ENCODE results near the gene FRAS1. TPM values are rescaled to one million over a fixed set of nuclear protein-coding genes. Genes with fewer than 3 reads are reported as not detected.

Gene FRAS1
- total and polyA plus RNA-seq, 2 donors (not counting 3 experiments of a cell fraction or from before 2014, with no cell fraction given): 1.4 to 3.6 TPM

DNA sequence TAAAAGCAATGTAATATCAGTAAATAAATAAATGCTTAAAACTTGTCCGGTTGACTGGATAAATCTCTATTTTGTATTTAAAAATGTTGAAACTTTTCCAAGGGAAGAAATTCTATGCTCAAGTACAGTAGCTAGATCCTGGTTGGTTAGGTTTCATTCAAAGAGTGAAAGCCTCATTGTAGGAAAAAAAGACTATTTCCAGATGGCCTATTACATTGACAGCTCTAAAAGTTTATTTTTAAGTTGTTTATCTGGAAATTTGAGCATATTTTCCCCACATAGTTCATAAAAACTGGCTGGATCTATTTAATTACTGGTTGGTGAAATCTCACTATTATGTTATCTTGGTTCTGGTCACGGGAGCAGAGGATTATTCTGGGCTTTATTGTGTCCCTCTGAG, 38.0 kb downstream of the FRAS1 start:
- ChIA-PET CTCF (no interaction called here), POLR2A (no interaction called here)
- H3K4me1 ChIP-seq (ENCODE audit: control insufficient read depth, extremely low read depth, insufficient read depth, low read length): no peaks in the 10 kb centered on the region
- BruUV-seq (replicated peaks): no TSS peak
- no peak overlapping the region for H3K27ac ChIP-seq (ENCODE audit: insufficient read depth, low read depth, low read length)
- no peak overlapping the region for H3K4me3 ChIP-seq (replicated peaks in 1 of 3; ENCODE audit: insufficient read depth in 1 of 3, low read depth in 1 of 3, low read length in 3 of 3)
- no peaks in the 10 kb centered on the region for H3K9me3 ChIP-seq (replicated peaks; ENCODE audit: control insufficient read depth, insufficient read depth, low read length)
- DNase-seq (ENCODE audit: low read depth, low spot score): no peak
- H3K9me1 ChIP-seq (replicated peaks; ENCODE audit: control insufficient read depth, extremely low read depth, insufficient read depth, low read length): no peaks in the 10 kb centered on the region
- H2AFZ ChIP-seq (ENCODE audit: low read depth, low read length): no peak overlapping the region
- H4K20me1 ChIP-seq (replicated peaks; ENCODE audit: control insufficient read depth, extremely low read depth, insufficient read depth, low read length): no peaks in the 10 kb centered on the region
- FAIRE-seq: no peak
- H3K9ac ChIP-seq (replicated peaks; ENCODE audit: extremely low read depth, insufficient read depth, low read length): no peak overlapping the region
- H3K4me2 ChIP-seq (ENCODE audit: insufficient read depth, low read length): no peak overlapping the region
- no peaks in the 10 kb centered on the region for H3K36me3 ChIP-seq (ENCODE audit: control insufficient read depth in 2 of 2, extremely low read depth in 1 of 2, insufficient read depth in 2 of 2, low read length in 2 of 2)
- dilution Hi-C loops (cut with MboI; ENCODE audit: extremely low pct_ligation_motif_present, low sequenced_read_pairs): no loop called here
- no peaks in the 10 kb centered on the region for H3K27me3 ChIP-seq (ENCODE audit: control insufficient read depth in 2 of 2, insufficient read depth in 2 of 2, low read length in 2 of 2)
- TF ChIP-seq POLR2AphosphoS5 (IDR thresholded peaks at IDR 0.05; ENCODE audit: insufficient read depth, low read depth, low read length) (no peak), GATA2 (IDR thresholded peaks at IDR 0.05; ENCODE audit: insufficient read depth, insufficient read length, low read depth, low read length) (no peak), MYC (IDR thresholded peaks at IDR 0.05; ENCODE audit: low read depth, low read length) (no peak)
- TF ChIP-seq, protein P1, sequence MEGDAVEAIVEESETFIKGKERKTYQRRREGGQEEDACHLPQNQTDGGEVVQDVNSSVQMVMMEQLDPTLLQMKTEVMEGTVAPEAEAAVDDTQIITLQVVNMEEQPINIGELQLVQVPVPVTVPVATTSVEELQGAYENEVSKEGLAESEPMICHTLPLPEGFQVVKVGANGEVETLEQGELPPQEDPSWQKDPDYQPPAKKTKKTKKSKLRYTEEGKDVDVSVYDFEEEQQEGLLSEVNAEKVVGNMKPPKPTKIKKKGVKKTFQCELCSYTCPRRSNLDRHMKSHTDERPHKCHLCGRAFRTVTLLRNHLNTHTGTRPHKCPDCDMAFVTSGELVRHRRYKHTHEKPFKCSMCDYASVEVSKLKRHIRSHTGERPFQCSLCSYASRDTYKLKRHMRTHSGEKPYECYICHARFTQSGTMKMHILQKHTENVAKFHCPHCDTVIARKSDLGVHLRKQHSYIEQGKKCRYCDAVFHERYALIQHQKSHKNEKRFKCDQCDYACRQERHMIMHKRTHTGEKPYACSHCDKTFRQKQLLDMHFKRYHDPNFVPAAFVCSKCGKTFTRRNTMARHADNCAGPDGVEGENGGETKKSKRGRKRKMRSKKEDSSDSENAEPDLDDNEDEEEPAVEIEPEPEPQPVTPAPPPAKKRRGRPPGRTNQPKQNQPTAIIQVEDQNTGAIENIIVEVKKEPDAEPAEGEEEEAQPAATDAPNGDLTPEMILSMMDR (IDR thresholded peaks at IDR 0.05; ENCODE audit: extremely low read depth in 1 of 2, insufficient read depth in 1 of 2, low read depth in 1 of 2, low read length in 2 of 2): no peak
- H3K79me2 ChIP-seq (ENCODE audit: control insufficient read depth, insufficient read depth, low read length): no peaks in the 10 kb centered on the region
- intact Hi-C loops (cut with micrococcal nuclease): no loop called here

DNA sequence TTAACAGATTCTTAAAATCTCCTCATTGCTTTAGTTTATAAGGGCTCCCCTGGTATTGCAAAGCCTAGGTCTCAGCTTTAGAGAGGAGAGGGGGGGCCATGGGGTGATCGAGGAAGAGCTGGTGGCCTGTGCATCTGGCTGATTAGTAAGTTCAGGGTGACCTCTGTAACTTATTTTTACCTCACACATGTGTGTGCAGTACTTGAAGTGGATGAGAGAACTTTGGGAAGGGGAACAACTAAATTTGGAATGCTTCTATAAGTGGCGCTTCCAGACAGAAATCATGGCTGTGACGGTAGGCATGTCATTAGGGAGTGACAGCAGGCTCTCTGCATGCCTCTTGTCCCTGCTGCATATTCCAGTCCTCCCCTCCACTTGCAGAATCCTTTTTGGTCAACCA, 41.9 kb downstream of the FRAS1 start:
- no peak for TF ChIP-seq GATA2 (IDR thresholded peaks at IDR 0.05; ENCODE audit: insufficient read depth, insufficient read length, low read depth, low read length)
- no peak for TF ChIP-seq MYC (IDR thresholded peaks at IDR 0.05; ENCODE audit: low read depth, low read length)
- TF ChIP-seq, protein P2, sequence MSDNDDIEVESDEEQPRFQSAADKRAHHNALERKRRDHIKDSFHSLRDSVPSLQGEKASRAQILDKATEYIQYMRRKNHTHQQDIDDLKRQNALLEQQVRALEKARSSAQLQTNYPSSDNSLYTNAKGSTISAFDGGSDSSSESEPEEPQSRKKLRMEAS (IDR thresholded peaks at IDR 0.05; ENCODE audit: insufficient read depth, insufficient read length): no peak
- no peak for TF ChIP-seq JUN (IDR thresholded peaks at IDR 0.05; ENCODE audit: borderline replicate concordance, insufficient read depth, insufficient read length, low read depth)
- no peak for TF ChIP-seq POLR2A (IDR thresholded peaks at IDR 0.05; ENCODE audit: low read depth, low read length)
- TF ChIP-seq, protein P1 (IDR thresholded peaks at IDR 0.05; ENCODE audit: extremely low read depth in 1 of 2, insufficient read depth in 1 of 2, low read depth in 1 of 2, low read length in 2 of 2): no peak
- no peak for TF ChIP-seq POLR2AphosphoS5 (IDR thresholded peaks at IDR 0.05; ENCODE audit: insufficient read depth, low read depth, low read length)
- TF ChIP-seq EZH2 (IDR thresholded peaks at IDR 0.05; ENCODE audit: borderline replicate concordance, low read depth, low read length, severe bottlenecking): no peak
- TF ChIP-seq FOS (IDR thresholded peaks at IDR 0.05; ENCODE audit: borderline replicate concordance, insufficient read depth, low read length): no peak
- ChIA-PET CTCF (interaction anchor here (1.3 kb wide), 1 partner anchor 40 kb away, joined by 3 read pairs; no protein-coding TSS in a partner anchor), POLR2A (no interaction called here)
- no peaks in the 10 kb centered on the region for H3K9me3 ChIP-seq (replicated peaks; ENCODE audit: control insufficient read depth, insufficient read depth, low read length)
- BruUV-seq (replicated peaks): no TSS peak
- no peak for FAIRE-seq
- no peak overlapping the region for H3K4me2 ChIP-seq (ENCODE audit: insufficient read depth, low read length)
- H3K4me1 ChIP-seq (ENCODE audit: control insufficient read depth, extremely low read depth, insufficient read depth, low read length): no peaks in the 10 kb centered on the region
- H2AFZ ChIP-seq (ENCODE audit: low read depth, low read length): no peak overlapping the region
- H4K20me1 ChIP-seq (replicated peaks; ENCODE audit: control insufficient read depth, extremely low read depth, insufficient read depth, low read length): no peaks in the 10 kb centered on the region
- dilution Hi-C loops (cut with MboI; ENCODE audit: extremely low pct_ligation_motif_present, low sequenced_read_pairs): no loop called here
- H3K4me3 ChIP-seq (replicated peaks in 1 of 3; ENCODE audit: insufficient read depth in 1 of 3, low read depth in 1 of 3, low read length in 3 of 3): no peak overlapping the region
- no peak overlapping the region for H3K9ac ChIP-seq (replicated peaks; ENCODE audit: extremely low read depth, insufficient read depth, low read length)
- DNase-seq (ENCODE audit: low read depth, low spot score): no peak
- no peaks in the 10 kb centered on the region for H3K79me2 ChIP-seq (ENCODE audit: control insufficient read depth, insufficient read depth, low read length)
- no peaks in the 10 kb centered on the region for H3K9me1 ChIP-seq (replicated peaks; ENCODE audit: control insufficient read depth, extremely low read depth, insufficient read depth, low read length)
- no peak overlapping the region for H3K27ac ChIP-seq (ENCODE audit: insufficient read depth, low read depth, low read length)
- intact Hi-C loops (cut with micrococcal nuclease): no loop called here
- no peaks in the 10 kb centered on the region for H3K27me3 ChIP-seq (ENCODE audit: control insufficient read depth in 2 of 2, insufficient read depth in 2 of 2, low read length in 2 of 2)
- no peaks in the 10 kb centered on the region for H3K36me3 ChIP-seq (ENCODE audit: control insufficient read depth in 2 of 2, extremely low read depth in 1 of 2, insufficient read depth in 2 of 2, low read length in 2 of 2)

Measured in endothelial cell of umbilical vein (primary cell).